HG02970 (cell line): Measurements from ENCODE around the gene MDP1.

ENCODE experiments used
- ATAC-seq: cut with Tn5 transposase; IDR thresholded peaks from one replicate; pipeline ENCODE4 v1.9.1; 2021; ENCODE audit warnings: mild to moderate bottlenecking, moderate library complexity, moderate number of reproducible peaks; ENCODE audit not compliant: unreplicated experiment, low FRiP score

MDP1 gene

DNA sequence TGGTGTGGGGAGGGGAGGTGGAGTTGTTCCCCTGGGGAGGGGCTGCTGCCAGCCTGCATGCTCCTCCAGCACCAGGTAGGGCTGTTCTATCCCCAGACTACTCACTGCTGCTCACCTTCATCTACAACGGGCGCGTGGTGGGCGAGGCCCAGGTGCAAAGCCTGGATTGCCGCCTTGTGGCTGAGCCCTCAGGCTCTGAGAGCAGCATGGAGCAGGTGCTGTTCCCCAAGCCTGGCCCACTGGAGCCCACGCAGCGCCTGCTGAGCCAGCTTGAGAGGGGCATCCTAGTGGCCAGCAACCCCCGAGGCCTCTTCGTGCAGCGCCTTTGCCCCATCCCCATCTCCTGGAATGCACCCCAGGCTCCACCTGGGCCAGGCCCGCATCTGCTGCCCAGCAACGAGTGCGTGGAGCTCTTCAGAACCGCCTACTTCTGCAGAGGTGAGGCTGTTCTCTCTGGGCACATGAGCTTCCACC is 51.3 kb downstream of the MDP1 start:
- no peak for ATAC-seq
